Measurements from ENCODE around the gene ACAP2.

Gene ACAP2

GRCh38 chr3:195250473-195251251 is 192.2 kb downstream of the ACAP2 start:
- no peak for TF ChIP-seq POLR2A (IDR thresholded peaks at IDR 0.05; ENCODE audit: low read depth, low read length)
- DNase-seq (ENCODE audit: insufficient read length, low spot score) (no peak), FAIRE-seq (no peak)

- FAIRE-seq (no peak), DNase-seq (ENCODE audit: insufficient read length, low spot score) (no peak)
- no peak for TF ChIP-seq POLR2A (IDR thresholded peaks at IDR 0.05; ENCODE audit: low read depth, low read length)
Measured at GRCh38 chr3:195249858-195250464, 192.9 kb downstream of the ACAP2 start.

DNA sequence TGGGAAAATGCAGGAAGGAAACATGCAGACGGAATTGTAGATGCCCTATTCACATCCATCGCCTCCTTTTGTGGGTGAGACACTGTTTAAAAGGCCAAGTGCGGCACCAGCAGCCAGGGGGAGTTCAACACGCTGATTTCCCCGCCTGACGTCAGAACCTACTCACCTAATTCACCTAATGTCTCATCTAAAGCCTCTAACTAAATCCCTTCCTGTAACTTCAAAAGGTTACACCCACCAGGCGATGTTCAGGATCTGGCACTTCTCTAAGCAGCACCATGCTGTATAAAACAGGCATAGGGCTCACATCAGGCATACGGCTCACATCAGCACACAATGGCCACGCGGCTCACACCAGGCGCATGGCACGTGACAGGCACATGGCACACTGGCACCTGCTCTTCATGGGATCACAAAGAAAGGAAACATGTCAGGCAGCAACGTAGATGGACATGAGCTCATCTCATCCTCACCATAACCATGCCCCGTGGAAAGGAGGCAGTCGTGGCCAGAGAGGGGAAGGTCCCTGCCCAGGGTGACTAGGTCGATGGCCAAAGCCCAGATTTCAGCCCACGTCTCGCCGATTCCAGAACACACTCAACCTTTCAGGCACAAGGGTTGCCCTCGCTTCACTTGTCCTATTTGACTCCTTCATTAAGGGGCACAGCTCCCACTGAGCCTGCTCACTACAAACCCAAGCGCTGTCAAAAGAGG is 193.6 kb downstream of the ACAP2 start:
- FAIRE-seq: no peak
- TF ChIP-seq POLR2A (IDR thresholded peaks at IDR 0.05; ENCODE audit: low read depth, low read length): no peak
- DNase-seq (ENCODE audit: insufficient read length, low spot score): no peak

DNA sequence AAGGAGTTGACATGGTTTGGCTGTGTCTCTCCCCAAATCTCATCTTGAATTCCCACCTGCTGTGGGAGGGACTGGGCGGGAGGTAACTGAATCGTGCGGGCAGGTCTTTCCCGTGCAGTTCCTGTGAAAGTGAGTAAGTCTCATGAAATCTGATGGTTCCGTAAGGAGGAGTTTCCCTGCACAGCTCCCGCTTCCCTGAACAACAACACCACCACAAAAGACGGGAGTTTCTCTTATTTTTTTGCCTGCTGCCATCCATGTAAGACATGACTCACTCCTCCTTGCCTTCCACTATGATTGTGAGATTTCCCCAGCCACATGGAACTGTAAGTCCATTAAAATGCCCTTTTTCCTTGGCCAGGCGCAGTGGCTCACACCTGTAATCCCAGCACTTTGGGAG is 194.5 kb downstream of the ACAP2 start:
- TF ChIP-seq POLR2A (IDR thresholded peaks at IDR 0.05; ENCODE audit: low read depth, low read length): no peak
- FAIRE-seq: no peak

GRCh38 chr3:195247863-195248189 is 195.0 kb downstream of the ACAP2 start:
- TF ChIP-seq POLR2A (IDR thresholded peaks at IDR 0.05; ENCODE audit: low read depth, low read length): no peak
- no peak for DNase-seq (ENCODE audit: insufficient read length, low spot score)
- no peak for FAIRE-seq

More for the DNA sequence above, 194.5 kb downstream of the ACAP2 start:
- no peak for DNase-seq (ENCODE audit: insufficient read length, low spot score)

DNA sequence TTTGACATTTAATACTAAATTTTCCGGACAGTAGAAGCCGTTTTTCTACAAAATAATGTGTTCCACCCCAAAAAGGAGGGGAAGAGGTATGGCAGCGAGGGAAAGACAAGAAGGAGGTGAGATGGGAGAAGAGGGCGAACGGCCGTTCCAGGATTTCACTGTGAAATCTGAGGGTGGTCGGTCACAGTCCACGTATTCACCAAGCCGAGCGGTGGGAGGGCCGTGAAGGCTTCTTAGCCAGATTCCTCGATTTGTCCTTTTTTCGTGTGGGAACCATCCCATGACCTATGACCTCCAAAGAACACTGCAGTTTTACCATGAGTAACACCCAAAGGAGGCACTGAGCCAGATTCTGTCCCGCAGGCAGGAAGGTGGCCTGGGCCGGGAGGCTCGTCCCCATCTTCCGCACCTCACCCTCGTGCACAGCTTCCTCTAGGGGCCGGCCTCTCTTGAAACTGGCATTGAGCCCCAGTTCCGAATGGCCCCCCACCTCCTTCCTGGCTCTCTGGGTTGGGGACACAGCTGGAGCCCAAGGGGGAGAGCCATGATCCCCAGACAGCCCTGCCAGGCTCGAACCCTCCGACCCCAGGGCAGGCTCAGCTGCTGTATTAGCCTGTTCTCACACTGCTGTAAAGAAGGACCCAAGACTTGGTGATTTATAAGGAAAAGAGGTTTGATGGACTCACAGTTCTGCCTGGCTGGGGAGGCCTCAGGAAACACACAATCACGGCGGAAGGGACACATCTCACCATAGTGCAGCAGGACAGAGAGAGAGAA is 195.5 kb downstream of the ACAP2 start:
- no peak for TF ChIP-seq POLR2A (IDR thresholded peaks at IDR 0.05; ENCODE audit: low read depth, low read length)
- DNase-seq (ENCODE audit: insufficient read length, low spot score): no peak
- no peak for FAIRE-seq

DNA sequence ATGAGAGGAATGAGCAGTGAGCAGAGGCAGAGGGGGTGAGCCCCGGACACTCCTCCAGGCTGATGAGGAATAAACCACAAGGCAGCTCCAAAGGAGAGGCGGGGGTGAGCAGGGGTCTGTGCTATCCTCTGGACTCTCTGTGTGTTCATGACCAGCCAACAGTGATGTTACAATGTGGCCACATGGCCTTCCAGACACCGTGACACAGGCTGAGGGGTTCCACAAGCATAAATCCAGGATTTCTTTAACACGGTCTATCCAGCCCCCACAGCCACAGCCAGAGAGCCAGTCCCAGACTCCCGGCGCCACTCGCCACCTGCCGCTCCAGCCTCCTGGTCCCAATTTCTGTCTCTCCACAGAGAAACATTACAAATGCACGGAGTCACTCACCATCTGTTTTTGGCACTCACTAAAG is 196.2 kb downstream of the ACAP2 start:
- TF ChIP-seq POLR2A (IDR thresholded peaks at IDR 0.05; ENCODE audit: low read depth, low read length): no peak
- DNase-seq (ENCODE audit: insufficient read length, low spot score) (no peak), FAIRE-seq (no peak)

- DNase-seq (ENCODE audit: insufficient read length, low spot score) (no peak), FAIRE-seq (no peak)
- TF ChIP-seq POLR2A (IDR thresholded peaks at IDR 0.05; ENCODE audit: low read depth, low read length): no peak
Measured at GRCh38 chr3:195245531-195245951, 197.3 kb downstream of the ACAP2 start.

DNA sequence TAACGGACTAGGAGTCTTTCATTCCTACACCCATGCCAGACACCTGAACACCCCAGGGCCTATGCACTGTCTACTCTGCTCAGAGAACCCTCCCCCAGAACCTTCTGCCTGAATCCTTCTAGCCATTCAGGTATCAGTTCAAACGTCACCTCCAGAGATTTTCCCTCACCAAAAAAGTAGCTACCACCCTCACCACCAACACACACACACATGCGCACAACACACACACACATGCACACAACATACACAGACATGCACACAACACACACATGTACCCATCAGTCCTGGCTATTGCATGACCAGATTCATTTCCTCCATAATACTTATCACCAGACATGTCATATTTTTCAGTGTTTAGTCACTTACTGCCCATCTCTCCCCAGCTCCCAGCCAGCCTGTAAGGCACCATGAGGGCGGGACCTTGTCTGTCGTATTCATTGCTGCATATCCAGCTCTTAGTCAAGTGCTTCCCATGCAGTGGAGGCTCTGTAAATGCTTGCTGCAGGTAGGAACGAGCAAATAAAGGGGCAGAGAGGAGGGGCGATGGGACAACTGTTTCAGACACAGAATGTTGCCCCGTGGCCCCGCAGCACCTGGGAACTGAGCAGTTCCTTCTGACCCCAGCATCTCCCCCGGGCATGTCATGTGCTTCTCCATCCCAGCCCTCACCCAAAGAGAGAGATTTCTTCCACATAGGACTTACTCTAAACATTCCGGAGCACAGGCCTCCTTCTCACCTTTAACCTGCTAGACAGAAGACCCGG is 201.0 kb downstream of the ACAP2 start:
- TF ChIP-seq POLR2A (IDR thresholded peaks at IDR 0.05; ENCODE audit: low read depth, low read length): no peak
- DNase-seq (ENCODE audit: insufficient read length, low spot score) (no peak), FAIRE-seq (no peak)

- no peak for TF ChIP-seq POLR2A (IDR thresholded peaks at IDR 0.05; ENCODE audit: low read depth, low read length)
- no peak for DNase-seq (ENCODE audit: insufficient read length, low spot score)
- FAIRE-seq: no peak
Measured at GRCh38 chr3:195240939-195241338, 201.9 kb downstream of the ACAP2 start.

DNA sequence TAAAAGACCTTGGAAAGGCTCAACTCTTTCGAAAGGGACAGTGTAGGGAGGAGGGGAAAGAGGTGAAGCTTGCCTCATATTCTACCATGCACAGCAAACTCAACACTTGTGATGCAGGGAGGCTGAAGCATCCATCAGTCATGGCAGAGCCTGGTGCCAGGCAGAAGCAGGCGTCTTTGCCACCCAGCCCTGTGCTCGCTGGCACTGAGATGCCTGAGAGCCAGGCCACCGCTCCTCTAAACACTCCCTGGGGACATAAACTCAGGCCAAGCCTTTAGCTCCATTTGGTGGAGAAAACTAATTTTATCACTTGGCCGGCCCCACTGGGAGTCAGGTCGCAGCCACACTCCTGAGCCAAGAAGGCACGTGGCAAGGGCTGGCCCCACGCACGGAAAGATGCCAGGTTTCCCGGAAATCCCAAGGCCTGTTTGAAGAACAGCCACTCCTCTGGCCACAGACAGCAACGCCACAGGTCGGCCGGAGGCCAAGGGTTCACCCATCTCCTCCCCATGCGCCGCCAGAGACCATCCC is 202.6 kb downstream of the ACAP2 start:
- FAIRE-seq (no peak), DNase-seq (ENCODE audit: insufficient read length, low spot score) (no peak)
- TF ChIP-seq POLR2A (IDR thresholded peaks at IDR 0.05; ENCODE audit: low read depth, low read length): no peak

DNA sequence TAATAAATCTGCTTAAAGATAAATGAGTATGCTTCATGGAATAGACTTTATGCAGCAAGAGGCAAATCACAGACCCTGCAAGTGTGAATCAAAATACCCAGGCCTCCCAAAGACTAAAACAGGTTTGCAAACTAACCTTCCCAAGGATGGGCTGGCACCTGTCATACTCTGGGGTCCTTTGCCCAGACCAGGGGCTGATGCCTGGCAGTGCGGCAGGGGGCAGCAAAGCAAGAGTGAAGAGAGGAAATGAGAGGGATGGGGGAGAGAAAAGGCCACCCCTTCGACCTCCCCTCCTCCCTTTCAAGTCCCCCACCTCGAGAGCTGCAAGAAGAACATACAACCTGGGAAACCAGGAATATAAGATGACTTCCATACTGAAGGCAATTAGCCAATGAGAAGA is 203.7 kb downstream of the ACAP2 start:
- FAIRE-seq (no peak), DNase-seq (ENCODE audit: insufficient read length, low spot score) (no peak)
- no peak for TF ChIP-seq POLR2A (IDR thresholded peaks at IDR 0.05; ENCODE audit: low read depth, low read length)

DNA sequence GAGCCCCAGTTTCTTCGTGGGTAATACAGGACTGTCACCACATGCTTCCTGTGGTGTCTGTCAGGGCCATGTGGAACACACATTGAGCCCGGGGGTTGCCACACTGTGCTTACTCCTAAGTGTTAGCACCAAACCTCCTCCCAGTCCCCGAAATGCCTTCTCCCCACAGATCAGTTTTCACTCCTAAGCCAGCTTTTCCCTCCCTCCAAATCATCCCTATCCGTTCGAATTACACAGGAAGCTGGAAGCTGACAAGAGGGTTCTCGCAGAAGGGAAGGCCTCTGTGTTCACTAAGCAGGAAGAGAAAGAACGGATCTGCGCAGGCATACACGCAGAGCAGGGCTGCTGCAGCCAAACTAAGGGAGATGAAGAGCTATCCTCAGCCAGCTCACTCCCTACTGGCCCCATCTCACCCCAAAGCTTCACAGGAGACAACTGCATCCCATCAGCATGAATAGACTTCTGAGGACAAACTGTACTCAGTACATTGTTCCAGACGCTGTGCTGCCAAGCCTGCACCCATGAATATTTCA is 204.2 kb downstream of the ACAP2 start:
- no peak for TF ChIP-seq POLR2A (IDR thresholded peaks at IDR 0.05; ENCODE audit: low read depth, low read length)
- DNase-seq (ENCODE audit: insufficient read length, low spot score) (no peak), FAIRE-seq (no peak)
